H9 (cell line): ENCODE measurements around the gene AACS. TPM values are rescaled to one million over a fixed set of nuclear protein-coding genes. Genes with fewer than 3 reads are reported as not detected.

Experiments used
- DNase-seq: peaks from one replicate; pipeline ENCODE4 v3.0.0-alpha.2; 2017
- H2AFZ ChIP-seq: one replicate; pipeline ENCODE4 v1.6.1; 2013; ENCODE audit warnings: mild to moderate bottlenecking, low read length, control low read depth, moderate library complexity
- H2AK5ac ChIP-seq: 2 replicates; pipeline ENCODE4 v1.6.1; 2013; ENCODE audit warnings: low read length, control low read depth, mixed read lengths; ENCODE audit not compliant: insufficient read length
- H2BK120ac ChIP-seq: one replicate; pipeline ENCODE4 v1.6.1; 2013; ENCODE audit warnings: low read depth, mild to moderate bottlenecking, low read length, control low read depth, inconsistent platforms; ENCODE audit not compliant: poor library complexity, severe bottlenecking
- H2BK12ac ChIP-seq: 2 replicates; pipeline ENCODE4 v1.6.1; 2013; ENCODE audit warnings: low read length, control low read depth, mixed read lengths, low read depth; ENCODE audit not compliant: insufficient read length
- H2BK15ac ChIP-seq: 2 replicates; pipeline ENCODE4 v1.6.1; 2013; ENCODE audit warnings: low read depth, low read length, control low read depth
- H2BK20ac ChIP-seq: one replicate; pipeline ENCODE4 v1.6.1; 2013; ENCODE audit warnings: low read depth, mild to moderate bottlenecking, low read length, control low read depth, inconsistent platforms; ENCODE audit not compliant: poor library complexity, severe bottlenecking
- H2BK5ac ChIP-seq: 2 replicates; pipeline ENCODE4 v1.6.1; 2013; ENCODE audit warnings: low read length, control low read depth, mixed read lengths; ENCODE audit not compliant: insufficient read length
- H3K14ac ChIP-seq: 2 replicates; pipeline ENCODE4 v1.6.1; 2013; ENCODE audit warnings: low read length, control low read depth; ENCODE audit not compliant: insufficient read depth
- H3K18ac ChIP-seq: 2 replicates; pipeline ENCODE4 v1.6.1; 2013; ENCODE audit warnings: low read depth, mild to moderate bottlenecking, mixed read lengths, low read length, control low read depth; ENCODE audit not compliant: insufficient read length
- H3K23ac ChIP-seq: 2 replicates; pipeline ENCODE4 v1.6.1; 2013; ENCODE audit warnings: low read length, control low read depth, mixed read lengths, low read depth; ENCODE audit not compliant: insufficient read length
- H3K23me2 ChIP-seq: 2 replicates; pipeline ENCODE4 v1.6.1; 2013; ENCODE audit warnings: low read depth, mild to moderate bottlenecking, mixed read lengths, low read length, control low read depth; ENCODE audit not compliant: insufficient read length, poor library complexity, severe bottlenecking
- H3K27ac ChIP-seq: 2 replicates; pipeline ENCODE4 v1.5.1; 2013; ENCODE audit warnings: low read length, control low read depth, mixed read lengths, low read depth; ENCODE audit not compliant: insufficient read length
- H3K27me3 ChIP-seq: 2 replicates; pipeline ENCODE4 v1.6.1; 2013; ENCODE audit warnings: low read length, control low read depth, inconsistent platforms; ENCODE audit not compliant: insufficient read depth
- H3K4ac ChIP-seq: 2 replicates; pipeline ENCODE4 v1.6.1; 2013; ENCODE audit warnings: low read depth, mild to moderate bottlenecking, control low read depth, inconsistent platforms, low read length, moderate library complexity
- H3K4me1 ChIP-seq: 2 replicates; pipeline ENCODE4 v1.6.1; 2013; ENCODE audit warnings: low read length, control low read depth, inconsistent platforms; ENCODE audit not compliant: insufficient read depth
- H3K4me2 ChIP-seq: 2 replicates; pipeline ENCODE4 v1.6.1; 2013; ENCODE audit warnings: low read length, control low read depth, mixed read lengths; ENCODE audit not compliant: insufficient read length, insufficient read depth
- H3K56ac ChIP-seq: 2 replicates; pipeline ENCODE4 v1.6.1; 2013; ENCODE audit warnings: low read depth, mild to moderate bottlenecking, mixed read lengths, low read length, control low read depth; ENCODE audit not compliant: insufficient read length
- H3K79me1 ChIP-seq: 2 replicates; pipeline ENCODE4 v1.6.1; 2013; ENCODE audit warnings: low read depth, mild to moderate bottlenecking, moderate library complexity, low read length, control low read depth, inconsistent platforms; ENCODE audit not compliant: insufficient read depth, poor library complexity, severe bottlenecking
- H3K79me2 ChIP-seq: 2 replicates; pipeline ENCODE4 v1.6.1; 2013; ENCODE audit warnings: low read length, control low read depth, inconsistent platforms; ENCODE audit not compliant: insufficient read depth
- H3K9ac ChIP-seq: 2 replicates; pipeline ENCODE4 v1.6.1; 2013; ENCODE audit warnings: low read length, control low read depth, mixed read lengths; ENCODE audit not compliant: insufficient read length; ENCODE audit errors: extremely low read depth
- H3K9me3 ChIP-seq: one replicate; pipeline ENCODE4 v1.6.1; 2013; ENCODE audit warnings: low read depth, low read length, inconsistent platforms; ENCODE audit not compliant: control insufficient read depth
- H3T11ph ChIP-seq: one replicate; pipeline ENCODE4 v1.6.1; 2013; ENCODE audit warnings: mild to moderate bottlenecking, low read length, control low read depth, inconsistent platforms
- H4K20me1 ChIP-seq: one replicate; pipeline ENCODE4 v1.6.1; 2013; ENCODE audit not compliant: control insufficient read depth, insufficient read length, insufficient read depth
- H4K5ac ChIP-seq: 2 replicates; pipeline ENCODE4 v1.6.1; 2013; ENCODE audit warnings: low read depth, mild to moderate bottlenecking, mixed read lengths, low read length, control low read depth; ENCODE audit not compliant: insufficient read length
- H4K8ac ChIP-seq: replicated peaks from 2 replicates; pipeline ENCODE4 v1.6.1; 2013; ENCODE audit warnings: low read length, control low read depth, mixed read lengths, low read depth; ENCODE audit not compliant: insufficient read length
- H4K91ac ChIP-seq: 2 replicates; pipeline ENCODE4 v1.6.1; 2013; ENCODE audit warnings: low read depth, mild to moderate bottlenecking, moderate library complexity, mixed read lengths, low read length, control low read depth; ENCODE audit not compliant: insufficient read length
- H3K27ac Mint-ChIP-seq, 3 experiments: 2 replicates in 2 of 3; 3 replicates in 1 of 3; pipeline ENCODE4 v1.8.0; 2020 to 2021; ENCODE audit warnings: mixed read lengths in 3 of 3, mild to moderate bottlenecking in 1 of 3, moderate library complexity in 1 of 3
- H3K27me3 Mint-ChIP-seq: 2 replicates; pipeline ENCODE4 v1.8.0; 2021; ENCODE audit warnings: low read depth, mild to moderate bottlenecking, moderate library complexity, mixed read lengths
- H3K36me3 Mint-ChIP-seq, 3 experiments: 2 replicates in 2 of 3; 3 replicates in 1 of 3; pipeline ENCODE4 v1.8.0; 2020 to 2021; ENCODE audit warnings: low read depth in 3 of 3, mixed read lengths in 3 of 3; ENCODE audit not compliant: insufficient read depth in 1 of 3
- H3K4me1 Mint-ChIP-seq, 2 experiments: 2 replicates each; pipeline ENCODE4 v1.8.0; 2020; ENCODE audit warnings: mixed read lengths in 2 of 2
- H3K4me3 Mint-ChIP-seq, 2 experiments: 2 replicates in 1 of 2; 3 replicates in 1 of 2; pipeline ENCODE4 v1.8.0; 2020 to 2021; ENCODE audit warnings: mild to moderate bottlenecking in 2 of 2, mixed read lengths in 2 of 2, moderate library complexity in 1 of 2
- H3K9me3 Mint-ChIP-seq, 2 experiments: 2 replicates in 1 of 2; 3 replicates in 1 of 2; pipeline ENCODE4 v1.8.0; 2020; ENCODE audit warnings: mild to moderate bottlenecking in 2 of 2, mixed read lengths in 2 of 2, moderate library complexity in 1 of 2
- WGBS: extraction: QIAGEN DNeasy Blood & Tissue Kit; methylation state at CpG from one replicate; pipeline ENCODE4 v1.1.7; 2013; ENCODE audit warnings: missing lambda C conversion rate, low lambda C conversion rate, mixed read lengths; ENCODE audit not compliant: insufficient read length; ENCODE audit errors: extremely low coverage; 5-methylcytosine and 5-hydroxymethylcytosine counted together
- total RNA-seq: library from RNA; stranded (reverse); gene quantifications from 2 replicates; pipeline ENCODE4 v1.2.1, GENCODE V29; 2021
- TF ChIP-seq, protein P1 (sequence below): fragments of 200-600 bp; sonication (generic); conservative IDR thresholded peaks from 3 replicates; pipeline ENCODE4 v1.8.0; 2021; ENCODE audit warnings: antibody characterized with exemption, mild to moderate bottlenecking

AACS gene
- total RNA-seq, 1 experiment from 2014 or later = 35.0 TPM

DNA sequence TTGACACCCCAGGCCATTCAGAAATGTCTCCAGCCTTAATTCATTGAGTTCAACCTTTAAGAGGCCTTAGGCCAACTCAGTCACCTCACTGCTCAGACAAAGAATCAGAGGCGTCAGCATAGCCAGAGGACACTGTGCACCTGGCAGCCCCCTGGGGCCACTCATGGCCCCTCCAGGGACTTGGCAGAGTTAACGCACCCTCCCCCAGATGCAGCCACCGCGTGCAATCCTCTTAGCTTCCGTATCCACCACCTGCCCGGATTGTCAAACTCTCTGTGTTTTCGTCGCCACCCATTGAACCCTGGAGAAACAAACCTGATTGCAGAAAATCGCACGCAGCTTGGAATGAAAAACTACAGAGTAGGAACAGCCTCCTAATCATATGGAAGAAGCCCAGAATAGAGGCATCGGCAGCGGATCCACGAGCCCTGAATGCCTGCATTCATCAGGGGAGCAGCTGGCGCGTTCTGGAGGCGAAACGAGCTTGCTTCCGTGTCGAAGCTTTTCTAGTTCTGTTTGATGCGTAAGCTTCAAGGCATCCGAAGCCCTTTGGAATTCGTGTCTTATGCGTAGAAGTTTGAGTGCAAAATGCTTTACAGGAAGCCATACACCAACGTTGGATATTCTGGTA lies 49.4 kb upstream of the AACS start:
- H2AFZ ChIP-seq = no peak overlapping the region
- no peak overlapping the region for H3K14ac ChIP-seq
- H3K79me2 ChIP-seq = no peaks in the 10 kb centered on the region
- no peaks in the 10 kb centered on the region for H4K20me1 ChIP-seq
- H3K4ac ChIP-seq = no peak overlapping the region
- H3K23me2 ChIP-seq = no peaks in the 10 kb centered on the region
- no peak overlapping the region for H2AK5ac ChIP-seq
- H3K79me1 ChIP-seq = no peaks in the 10 kb centered on the region
- Mint-ChIP-seq H3K4me3 (no peak overlapping the region), H3K36me3 (peaks cover 24 to 48% (median 36%) of the 10 kb centered on the region in 3 experiments; a peak in 6 of 7 replicates), H3K9me3 (no peaks in the 10 kb centered on the region), H3K27me3 (no peaks in the 10 kb centered on the region), H3K27ac (0 out of 7 replicates have a peak overlapping the region, but pooled peaks of 2 of the 3 experiments have one; percentile 18 to 62), H3K4me1 (no peaks in the 10 kb centered on the region)
- H3K4me2 ChIP-seq = no peak overlapping the region
- no peak overlapping the region for H3K27ac ChIP-seq
- H4K91ac ChIP-seq = no peak overlapping the region
- H2BK15ac ChIP-seq = no peak overlapping the region
- no peak overlapping the region for H4K8ac ChIP-seq
- H2BK12ac ChIP-seq = no peak overlapping the region
- TF ChIP-seq, protein P1, sequence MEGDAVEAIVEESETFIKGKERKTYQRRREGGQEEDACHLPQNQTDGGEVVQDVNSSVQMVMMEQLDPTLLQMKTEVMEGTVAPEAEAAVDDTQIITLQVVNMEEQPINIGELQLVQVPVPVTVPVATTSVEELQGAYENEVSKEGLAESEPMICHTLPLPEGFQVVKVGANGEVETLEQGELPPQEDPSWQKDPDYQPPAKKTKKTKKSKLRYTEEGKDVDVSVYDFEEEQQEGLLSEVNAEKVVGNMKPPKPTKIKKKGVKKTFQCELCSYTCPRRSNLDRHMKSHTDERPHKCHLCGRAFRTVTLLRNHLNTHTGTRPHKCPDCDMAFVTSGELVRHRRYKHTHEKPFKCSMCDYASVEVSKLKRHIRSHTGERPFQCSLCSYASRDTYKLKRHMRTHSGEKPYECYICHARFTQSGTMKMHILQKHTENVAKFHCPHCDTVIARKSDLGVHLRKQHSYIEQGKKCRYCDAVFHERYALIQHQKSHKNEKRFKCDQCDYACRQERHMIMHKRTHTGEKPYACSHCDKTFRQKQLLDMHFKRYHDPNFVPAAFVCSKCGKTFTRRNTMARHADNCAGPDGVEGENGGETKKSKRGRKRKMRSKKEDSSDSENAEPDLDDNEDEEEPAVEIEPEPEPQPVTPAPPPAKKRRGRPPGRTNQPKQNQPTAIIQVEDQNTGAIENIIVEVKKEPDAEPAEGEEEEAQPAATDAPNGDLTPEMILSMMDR = no peak
- H2BK120ac ChIP-seq = no peak overlapping the region
- no peak overlapping the region for H3K23ac ChIP-seq
- H3K18ac ChIP-seq = no peak overlapping the region
- no peak overlapping the region for H2BK5ac ChIP-seq
- no peaks in the 10 kb centered on the region for H3K9me3 ChIP-seq
- H3K9ac ChIP-seq = no peak overlapping the region
- no peak for DNase-seq
- no CpG with 5 or more reads among the region's 24 CpGs for WGBS
- H3K56ac ChIP-seq = no peak overlapping the region
- H3T11ph ChIP-seq = no peak overlapping the region
- no peak overlapping the region for H4K5ac ChIP-seq
- H3K4me1 ChIP-seq = no peaks in the 10 kb centered on the region
- H3K27me3 ChIP-seq = no peaks in the 10 kb centered on the region
- H2BK20ac ChIP-seq = no peak overlapping the region
